Nephron (organoid): ENCODE measurements around the gene PDHX.

Experiments
- H3K27ac Mint-ChIP-seq, 3 experiments: 2 replicates each; pipeline ENCODE4 v1.8.0; 2020; ENCODE audit warnings: mixed read lengths in 3 of 3, mild to moderate bottlenecking in 2 of 3, moderate library complexity in 1 of 3
- H3K27me3 Mint-ChIP-seq: 2 replicates; pipeline ENCODE4 v1.8.0; 2021; ENCODE audit warnings: low read depth, mild to moderate bottlenecking, moderate library complexity, mixed read lengths
- H3K36me3 Mint-ChIP-seq: 2 replicates; pipeline ENCODE4 v1.8.0; 2020; ENCODE audit warnings: low read depth, mixed read lengths
- H3K4me1 Mint-ChIP-seq: 2 replicates; pipeline ENCODE4 v1.8.0; 2020; ENCODE audit warnings: mixed read lengths
- H3K4me3 Mint-ChIP-seq, 3 experiments: 2 replicates each; pipeline ENCODE4 v1.8.0; 2020; ENCODE audit warnings: mild to moderate bottlenecking in 3 of 3, mixed read lengths in 3 of 3, moderate library complexity in 2 of 3
- H3K9me3 Mint-ChIP-seq: 2 replicates; pipeline ENCODE4 v1.8.0; 2020; ENCODE audit warnings: mixed read lengths
- CTCF ChIP-seq, 3 experiments: fragments of 200-600 bp; sonication (generic); IDR thresholded peaks; one replicate each; pipeline ENCODE4 v1.5.0; 2021; ENCODE audit warnings: antibody characterized with exemption in 3 of 3; ENCODE audit not compliant: unreplicated experiment in 3 of 3

Gene PDHX

GRCh38 chr11:35005141-35005780 lies 88.8 kb downstream of the PDHX start:
- Mint-ChIP-seq H3K36me3 (no peaks in the 10 kb centered on the region), H3K4me3 (no peak overlapping the region), H3K9me3 (no peaks in the 10 kb centered on the region), H3K27ac (peak overlapping the region; percentile 73 to 85 (median 81)), H3K27me3 (no peaks in the 10 kb centered on the region), H3K4me1 (peaks cover 17% of the 10 kb centered on the region)
- no peak for TF ChIP-seq CTCF (IDR thresholded peaks at IDR 0.05; ENCODE audit: unreplicated experiment in 3 of 3)

- Mint-ChIP-seq H3K36me3 (no peaks in the 10 kb centered on the region), H3K9me3 (no peaks in the 10 kb centered on the region), H3K4me3 (no peak overlapping the region), H3K4me1 (peaks cover 21% of the 10 kb centered on the region), H3K27me3 (no peaks in the 10 kb centered on the region), H3K27ac (peak overlapping the region in 1 of 3 experiments; percentile 81)
- TF ChIP-seq CTCF (IDR thresholded peaks at IDR 0.05; ENCODE audit: unreplicated experiment in 3 of 3): no peak
Observed at GRCh38 chr11:35006389-35007128, 90.1 kb downstream of the PDHX start.

- no peak overlapping the region for H3K4me3 Mint-ChIP-seq
- H3K9me3 Mint-ChIP-seq: no peaks in the 10 kb centered on the region
- no peak for TF ChIP-seq CTCF (IDR thresholded peaks at IDR 0.05; ENCODE audit: unreplicated experiment in 3 of 3)
- no peaks in the 10 kb centered on the region for H3K36me3 Mint-ChIP-seq
- no peaks in the 10 kb centered on the region for H3K27me3 Mint-ChIP-seq
- H3K27ac Mint-ChIP-seq: no peak overlapping the region
- H3K4me1 Mint-ChIP-seq: peaks cover 21% of the 10 kb centered on the region
Observed at GRCh38 chr11:35007277-35007676, 90.9 kb downstream of the PDHX start.

GRCh38 chr11:35009191-35009943 lies 92.9 kb downstream of the PDHX start:
- Mint-ChIP-seq H3K27me3 (no peaks in the 10 kb centered on the region), H3K36me3 (no peaks in the 10 kb centered on the region), H3K4me3 (no peak overlapping the region), H3K9me3 (no peaks in the 10 kb centered on the region), H3K27ac (peak overlapping the region in 2 of 3 experiments; percentile 8 to 12), H3K4me1 (peaks cover 28% of the 10 kb centered on the region)
- no peak for TF ChIP-seq CTCF (IDR thresholded peaks at IDR 0.05; ENCODE audit: unreplicated experiment in 3 of 3)

GRCh38 chr11:35009944-35010342 lies 93.5 kb downstream of the PDHX start:
- TF ChIP-seq CTCF (IDR thresholded peaks at IDR 0.05; ENCODE audit: unreplicated experiment in 3 of 3): no peak
- Mint-ChIP-seq H3K36me3 (no peaks in the 10 kb centered on the region), H3K27ac (peak overlapping the region in 1 of 3 experiments; percentile 8), H3K4me3 (no peak overlapping the region), H3K4me1 (peaks cover 28% of the 10 kb centered on the region), H3K27me3 (no peaks in the 10 kb centered on the region), H3K9me3 (no peaks in the 10 kb centered on the region)
